Measurements from ENCODE around the gene LACC1.

Gene LACC1

DNA sequence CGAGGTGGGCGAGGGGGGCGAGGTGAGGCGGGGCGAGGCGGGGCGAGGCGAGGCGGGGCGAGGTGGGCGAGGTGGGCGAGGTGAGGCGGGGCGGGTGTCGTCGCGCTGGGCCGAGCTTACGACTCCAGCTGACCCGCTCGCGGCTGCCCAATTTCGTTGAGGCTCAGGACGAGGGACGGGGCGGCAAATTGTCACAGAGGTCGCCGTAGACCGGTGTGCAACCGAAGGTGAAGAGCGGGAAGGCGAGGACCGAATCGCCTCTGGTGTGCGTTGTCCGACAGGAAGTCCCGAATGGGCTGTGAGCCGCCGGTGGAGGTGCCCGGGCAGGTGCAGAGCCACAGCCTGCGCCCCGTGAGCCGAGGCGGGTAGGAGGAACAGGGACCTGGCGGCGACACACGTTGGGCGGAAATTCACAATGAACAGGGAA, at the start of gene LACC1:
LACC1 (plus strand) TSS at position 150 of the 427 bp plus-strand sequence. CDS start 1,082 bp downstream, outside the sequence.
- peak; percentile 85 for DNase-seq

DNA sequence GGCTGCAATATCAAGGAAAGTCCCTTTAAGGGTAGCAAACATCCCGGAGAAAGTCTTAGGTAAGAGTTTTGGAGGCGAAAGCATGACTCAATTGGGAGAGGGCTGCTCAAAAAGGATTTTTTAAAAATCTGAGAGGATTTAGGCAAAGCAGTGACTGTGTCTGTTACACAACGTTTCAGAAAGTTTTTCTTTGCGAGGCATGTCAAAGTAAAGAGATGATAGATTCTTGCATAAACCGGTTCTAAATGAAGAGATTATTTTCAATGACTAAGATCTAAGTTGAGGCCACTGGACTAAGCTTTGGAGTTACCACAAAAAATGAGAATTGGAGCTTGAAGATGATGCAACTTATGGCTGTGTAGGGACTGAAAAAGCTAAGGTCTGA, 49.2 kb upstream of the LACC1 start:
- no peak for DNase-seq

DNA sequence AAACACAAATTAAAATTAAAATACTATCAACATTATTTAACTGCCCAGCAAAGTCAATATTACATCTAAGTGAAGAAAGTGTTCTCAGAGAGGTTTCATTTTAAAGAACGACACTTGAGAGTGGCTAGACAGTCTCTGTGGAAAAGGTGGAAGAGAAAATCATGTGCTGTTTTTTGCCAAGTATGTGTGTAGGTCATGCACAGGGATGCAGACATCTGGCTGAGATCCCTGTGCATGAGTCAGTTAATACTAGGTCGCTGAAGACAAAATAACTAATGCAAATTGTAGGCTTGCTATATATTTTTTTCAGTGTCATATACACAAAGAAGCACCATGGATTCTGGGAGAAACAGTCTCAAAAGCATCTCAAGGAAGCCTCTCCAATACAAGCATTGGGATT, 48.6 kb upstream of the LACC1 start:
- DNase-seq, result no peak

DNA sequence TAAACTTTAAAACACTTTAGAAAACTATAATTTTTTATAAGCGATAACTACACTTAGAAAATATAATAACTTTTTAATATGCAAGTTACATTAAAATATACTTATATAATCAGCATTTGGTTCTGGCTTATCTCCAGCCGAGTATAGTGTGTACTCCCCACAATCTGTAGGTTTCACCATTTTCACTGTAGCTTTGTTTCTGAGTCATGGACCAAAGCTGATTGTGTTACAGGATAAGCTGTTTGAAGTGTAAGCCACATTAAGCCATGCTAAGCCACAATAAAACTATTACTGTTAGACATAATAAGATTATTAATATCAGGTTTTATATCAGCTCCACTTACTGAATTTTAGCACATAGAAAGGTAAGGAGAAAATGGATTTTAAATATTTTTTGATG, 44.0 kb upstream of the LACC1 start:
- DNase-seq, result peak; percentile 2

DNA sequence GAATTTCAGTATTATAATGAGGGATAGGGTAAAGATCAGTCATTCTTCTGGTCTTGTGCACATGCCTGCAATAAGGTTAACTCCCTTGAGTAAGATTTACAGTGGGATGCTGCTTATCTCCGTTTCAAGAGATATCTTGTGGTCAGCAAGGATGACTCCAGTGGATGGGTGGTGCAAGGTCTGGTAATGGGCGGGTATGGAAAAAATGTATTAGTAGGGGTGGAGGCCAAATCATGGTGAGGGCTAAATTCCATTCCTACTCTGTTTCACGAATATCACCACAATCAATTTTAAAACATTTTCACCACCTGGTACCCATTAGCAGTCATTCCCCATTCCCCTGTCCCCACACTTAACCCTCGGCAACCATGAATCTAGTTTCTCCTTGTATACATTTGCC, 40.8 kb upstream of the LACC1 start:
- no peak for DNase-seq

DNA sequence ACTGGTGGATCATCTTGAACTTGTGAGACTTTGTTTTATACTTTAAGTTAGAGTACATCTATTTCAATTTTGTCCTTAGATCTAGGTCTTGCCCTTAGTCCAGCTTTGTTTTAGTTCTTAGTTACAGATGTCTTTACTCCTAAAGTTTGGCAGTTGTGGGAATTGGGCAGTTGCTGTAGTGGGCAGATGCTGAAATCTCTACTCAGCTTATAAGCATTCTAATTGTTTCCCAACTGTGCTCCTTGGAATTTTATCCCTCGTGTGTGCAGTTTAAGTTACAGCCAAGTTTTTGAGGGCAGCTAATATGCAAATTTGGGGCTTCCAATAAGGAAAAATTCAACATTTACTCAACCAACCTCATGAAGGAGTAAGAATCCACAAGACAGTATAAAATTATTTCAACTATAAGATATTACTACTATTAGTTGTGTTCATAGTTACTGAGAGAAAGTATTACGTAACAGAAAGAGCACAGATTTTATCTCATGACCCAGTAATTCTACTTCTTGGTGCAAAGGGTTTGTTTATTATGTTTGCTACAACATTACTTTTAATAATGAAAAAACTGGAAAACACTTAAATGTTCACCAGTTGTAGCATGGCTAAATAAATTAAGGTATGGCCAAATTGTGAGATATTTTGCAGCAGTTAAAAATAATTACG, 33.1 kb upstream of the LACC1 start:
- DNase-seq, result no peak

DNA sequence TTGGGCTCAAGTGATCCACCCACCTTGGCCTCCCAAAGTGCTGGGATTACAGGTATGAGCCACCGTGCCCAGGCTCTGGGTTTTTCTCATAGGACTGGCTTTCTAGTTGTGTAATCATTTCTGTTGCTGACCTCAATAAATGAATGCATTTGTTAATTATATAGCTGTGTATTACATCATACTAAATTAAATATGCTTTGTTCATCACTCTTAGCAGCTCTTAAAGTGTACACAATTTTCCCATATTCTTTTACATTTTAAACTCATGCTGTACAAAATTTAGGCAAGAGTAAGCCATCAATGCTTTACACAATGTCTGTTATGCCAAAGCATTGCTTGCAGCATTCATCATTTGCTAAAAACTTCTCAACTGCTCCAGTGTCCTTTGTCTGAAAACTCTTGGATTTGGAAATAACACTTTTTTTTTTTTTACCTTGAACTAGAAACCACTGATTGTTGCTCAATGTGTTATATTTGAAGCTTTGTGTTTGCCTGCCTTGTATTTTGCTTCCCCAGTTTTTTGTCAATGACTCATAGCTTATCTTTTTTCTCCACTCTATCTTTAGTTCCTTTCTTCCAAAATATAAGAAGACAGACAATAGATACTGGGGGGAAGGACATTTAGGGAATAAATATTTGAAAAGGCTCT, 31.6 kb upstream of the LACC1 start:
- no peak for DNase-seq

DNA sequence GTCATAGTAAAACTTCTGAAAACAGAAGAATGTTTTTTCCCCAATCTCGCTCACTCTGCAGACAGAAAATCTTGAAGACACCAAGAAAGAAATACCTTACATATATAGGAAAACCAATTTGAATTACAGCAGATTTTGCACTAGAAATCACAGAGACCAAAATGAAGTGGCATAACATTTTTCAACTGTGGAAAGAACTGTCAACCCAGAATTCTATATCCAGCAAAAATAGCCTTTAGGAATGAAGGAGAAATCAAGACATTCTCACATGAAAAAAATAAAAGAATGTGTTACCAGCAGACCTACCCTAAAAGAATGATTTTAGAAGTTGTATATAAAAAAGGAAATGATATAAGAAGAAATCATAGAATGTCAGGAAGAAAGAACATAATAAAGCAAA, 28.8 kb upstream of the LACC1 start:
- peak; percentile 1 for DNase-seq

DNA sequence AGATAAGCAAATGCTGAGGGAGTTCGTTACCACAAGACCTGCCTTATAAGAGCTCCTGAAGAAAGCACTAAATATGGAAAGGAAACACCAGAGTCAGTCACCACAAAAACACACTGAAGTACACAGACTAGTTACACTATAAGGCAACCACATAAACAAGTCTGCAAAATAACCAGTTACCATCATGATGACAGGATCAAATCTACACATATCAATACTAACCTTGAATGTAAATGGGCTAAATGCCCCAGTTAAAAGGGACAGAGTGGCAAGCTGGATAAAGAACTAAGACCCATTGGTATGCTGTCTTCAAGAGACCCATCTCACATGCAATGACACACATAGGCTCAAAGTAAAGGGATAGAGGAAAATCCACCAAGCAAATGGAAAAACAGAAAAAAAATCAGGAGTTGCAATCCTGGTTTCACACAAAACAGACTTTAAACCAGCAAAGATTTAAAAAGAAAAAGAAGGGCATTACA, 26.7 kb upstream of the LACC1 start:
- DNase-seq, result no peak

DNA sequence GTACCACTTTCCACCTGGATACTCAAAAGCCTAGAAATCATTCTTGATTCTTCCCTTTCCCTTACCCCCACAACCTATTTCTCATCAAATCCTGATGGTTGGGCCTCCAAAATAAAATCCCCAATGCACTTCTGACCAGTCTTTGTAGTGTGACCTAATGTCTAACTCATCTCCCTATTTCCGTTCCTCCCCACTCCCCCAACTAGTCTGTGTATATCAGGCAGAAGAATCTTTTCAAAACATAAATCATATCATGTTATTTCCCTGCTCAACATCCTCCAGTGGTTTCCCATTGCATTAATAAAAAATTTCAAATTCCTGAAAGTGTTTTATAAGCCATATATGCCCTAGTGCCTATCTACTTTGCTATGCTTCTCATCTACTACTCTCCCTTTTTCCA, 17.8 kb upstream of the LACC1 start:
- DNase-seq, result no peak

DNA sequence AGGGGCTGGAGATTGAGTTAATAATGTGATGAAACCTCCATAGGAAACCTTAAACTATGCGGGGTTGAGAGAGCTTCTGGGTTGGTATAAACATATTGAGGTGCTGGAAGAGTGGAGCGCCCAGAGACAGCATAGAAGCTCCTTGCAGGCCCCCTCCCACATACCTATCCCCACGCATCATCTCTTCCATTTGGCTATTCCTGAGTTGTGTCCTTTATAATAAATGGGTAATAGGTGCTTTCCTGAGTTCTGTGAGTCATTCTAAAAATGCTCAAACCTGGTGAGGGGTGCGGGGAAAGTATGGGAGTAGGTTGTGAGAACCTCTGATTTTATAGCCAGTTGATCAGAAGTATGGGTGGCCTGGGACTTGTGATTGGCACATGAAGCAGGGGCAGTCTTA, 14.8 kb upstream of the LACC1 start:
- DNase-seq, result no peak

DNA sequence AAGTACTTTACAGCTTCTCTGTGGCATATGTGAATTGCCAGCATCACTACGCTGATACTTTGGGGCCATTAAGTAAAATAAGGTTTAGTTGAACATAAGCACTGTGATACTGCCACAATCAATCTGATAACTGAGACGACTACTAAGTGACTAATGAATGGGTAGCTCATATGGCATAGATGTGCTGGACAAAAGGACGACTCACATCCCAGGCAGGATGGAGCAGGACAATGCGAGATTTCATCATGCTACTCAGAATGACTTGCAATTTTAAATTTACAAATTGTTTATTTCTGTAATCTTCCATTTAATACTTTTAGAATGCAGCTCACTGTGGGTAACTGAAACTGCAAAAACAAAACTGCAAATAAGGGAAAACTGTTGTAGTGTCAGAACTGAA, 13.8 kb upstream of the LACC1 start:
- peak; percentile 7 for DNase-seq

DNA sequence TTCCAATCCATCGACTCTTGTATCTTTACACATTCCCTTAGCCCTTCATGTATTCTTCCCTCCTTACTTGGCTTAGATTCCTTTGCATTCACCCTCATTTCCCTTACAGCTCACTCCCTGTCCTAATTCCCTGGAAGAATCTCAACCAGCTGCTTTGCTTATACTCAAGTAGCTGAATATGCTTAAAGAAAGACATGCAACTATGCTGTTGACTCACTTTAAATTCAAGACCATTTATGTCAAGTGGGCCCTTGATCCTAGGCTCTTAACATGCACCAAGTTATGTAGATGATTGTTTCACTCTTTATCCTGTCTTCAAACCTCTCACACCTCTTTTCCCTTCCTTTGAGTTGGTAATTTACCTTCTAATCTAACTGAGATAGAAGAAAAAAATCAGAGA, 7.5 kb upstream of the LACC1 start:
- DNase-seq, result no peak

DNA sequence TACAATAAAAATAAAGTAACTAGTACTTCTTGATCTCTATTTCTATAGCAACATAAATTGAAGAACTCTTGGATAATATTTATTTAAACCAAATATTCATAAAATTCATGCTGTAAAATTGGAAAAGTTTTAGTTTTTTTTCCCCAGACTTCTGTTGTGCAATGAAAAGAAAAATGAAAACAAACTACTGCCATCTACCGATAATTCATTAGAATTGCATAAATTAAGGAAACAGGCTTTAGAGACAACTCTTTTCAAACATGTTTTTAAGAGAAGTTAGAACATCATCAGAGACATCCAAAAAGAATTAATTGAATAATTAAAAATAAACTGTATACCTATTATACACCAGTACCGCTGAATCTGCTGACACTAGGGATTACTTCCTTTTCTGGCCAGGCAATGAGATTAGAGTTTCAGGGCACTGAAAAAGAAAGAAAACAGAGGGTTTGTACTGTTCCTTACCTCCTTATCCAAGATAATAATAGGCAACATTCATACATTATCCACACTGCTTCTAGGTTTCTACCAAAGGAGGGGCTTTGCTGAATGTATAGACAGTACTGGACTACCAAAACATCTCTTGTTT, 5.1 kb upstream of the LACC1 start:
- DNase-seq, result peak; percentile 43

DNA sequence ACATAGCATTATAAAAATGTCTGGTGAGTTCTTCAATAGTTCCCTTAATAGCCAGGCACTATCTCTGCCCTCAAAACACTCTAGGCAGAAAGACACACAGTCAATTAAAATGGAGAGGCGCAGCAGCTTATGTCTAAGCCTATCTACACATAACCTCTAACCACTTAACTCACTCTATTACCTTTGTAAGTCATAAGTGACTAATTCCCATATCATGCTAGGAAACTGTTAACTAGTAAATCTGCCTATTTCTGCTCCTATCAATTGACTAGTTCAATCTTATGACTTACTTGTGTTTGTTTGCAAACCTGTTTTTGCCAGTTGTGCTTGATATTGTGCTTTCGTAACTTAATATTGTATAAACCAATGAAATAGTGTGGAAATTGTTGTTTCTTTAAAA, 3.3 kb upstream of the LACC1 start:
- no peak for DNase-seq

DNA sequence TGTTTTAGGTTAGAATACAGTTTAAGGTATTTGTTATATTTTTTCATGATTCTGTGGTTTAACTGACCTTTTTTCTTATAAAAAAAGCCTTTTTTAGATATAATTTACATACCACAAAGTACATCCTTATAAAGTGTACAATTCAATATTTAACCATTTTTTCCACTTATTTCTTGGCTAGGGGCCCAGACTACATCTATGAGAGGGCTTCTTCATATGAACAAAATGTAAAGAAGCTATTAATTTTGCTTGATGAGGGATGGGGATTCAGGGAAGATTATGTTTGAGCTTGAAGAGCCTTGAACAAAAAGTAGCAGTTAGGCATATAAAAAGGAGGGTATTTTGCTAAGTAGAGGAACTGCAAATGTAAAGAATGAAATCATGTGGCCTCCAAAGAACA, 2.4 kb upstream of the LACC1 start:
- DNase-seq, result no peak

DNA sequence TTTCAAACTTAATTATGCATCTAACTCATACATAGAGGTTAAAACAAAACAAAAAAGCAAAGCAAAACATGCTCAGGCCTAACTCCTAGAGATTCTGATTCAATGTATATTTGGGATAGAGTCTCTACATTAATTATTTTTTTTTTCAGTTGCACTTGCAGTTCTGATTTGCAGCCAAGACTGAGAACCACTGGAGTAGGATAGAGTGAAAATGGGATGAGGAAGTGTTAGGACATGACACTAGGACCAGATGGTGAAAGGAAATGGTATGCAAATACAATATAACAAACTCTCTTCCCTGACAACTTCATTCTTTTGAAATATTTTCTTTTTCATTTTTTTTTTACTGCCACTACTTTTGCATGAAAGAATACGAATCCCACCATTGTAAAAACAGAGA, 1.9 kb upstream of the LACC1 start:
- DNase-seq, result peak; percentile 12

DNA sequence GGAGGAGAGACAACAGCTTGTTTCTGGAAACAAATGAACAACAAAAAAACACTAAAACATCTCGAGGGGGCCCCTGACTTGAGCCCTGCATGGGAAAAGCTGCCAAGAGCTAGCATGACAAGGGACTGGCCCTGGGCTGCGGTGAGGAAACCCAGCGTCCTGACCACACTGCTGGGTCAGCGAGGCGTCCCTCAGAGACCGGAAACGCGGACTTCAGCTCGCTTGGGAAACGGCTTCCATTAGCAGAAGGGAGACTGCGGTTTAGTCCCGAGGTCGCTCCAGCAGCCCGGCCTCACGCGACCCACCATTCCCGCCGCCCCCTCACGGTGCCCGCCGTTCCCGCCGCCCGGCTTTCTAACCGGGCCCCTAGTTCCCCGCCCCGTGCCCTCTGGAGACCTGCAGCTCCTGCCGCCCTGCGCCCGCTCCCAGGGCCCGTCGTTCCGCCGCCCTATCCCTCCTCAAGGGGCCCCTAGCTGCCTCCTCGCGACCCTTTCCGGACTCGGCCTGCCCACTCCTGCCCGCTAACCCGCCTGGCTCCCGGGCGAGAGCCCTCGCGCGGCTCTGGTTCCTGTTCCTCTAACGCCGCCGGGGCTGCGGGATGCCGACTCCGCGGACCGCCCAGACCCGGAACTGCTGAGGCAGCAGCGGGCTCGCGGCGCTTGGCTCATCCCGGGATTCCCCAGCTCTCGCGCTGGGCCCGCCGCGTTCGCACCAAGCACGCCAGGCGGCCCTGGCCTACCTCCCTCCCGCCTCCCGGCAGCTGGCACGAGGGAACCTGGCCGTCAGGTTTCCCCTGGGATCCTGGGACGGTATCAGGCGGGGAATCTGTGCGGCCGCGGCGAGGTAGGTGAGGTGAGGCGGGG, 581 bp upstream of the LACC1 start, which contains the start of gene CCDC122:
CCDC122 (minus strand) TSS at position 849 of the 863 bp plus-strand sequence. CDS start 10,364 bp downstream, outside the sequence.
- DNase-seq, result peak; percentile 93

DNA sequence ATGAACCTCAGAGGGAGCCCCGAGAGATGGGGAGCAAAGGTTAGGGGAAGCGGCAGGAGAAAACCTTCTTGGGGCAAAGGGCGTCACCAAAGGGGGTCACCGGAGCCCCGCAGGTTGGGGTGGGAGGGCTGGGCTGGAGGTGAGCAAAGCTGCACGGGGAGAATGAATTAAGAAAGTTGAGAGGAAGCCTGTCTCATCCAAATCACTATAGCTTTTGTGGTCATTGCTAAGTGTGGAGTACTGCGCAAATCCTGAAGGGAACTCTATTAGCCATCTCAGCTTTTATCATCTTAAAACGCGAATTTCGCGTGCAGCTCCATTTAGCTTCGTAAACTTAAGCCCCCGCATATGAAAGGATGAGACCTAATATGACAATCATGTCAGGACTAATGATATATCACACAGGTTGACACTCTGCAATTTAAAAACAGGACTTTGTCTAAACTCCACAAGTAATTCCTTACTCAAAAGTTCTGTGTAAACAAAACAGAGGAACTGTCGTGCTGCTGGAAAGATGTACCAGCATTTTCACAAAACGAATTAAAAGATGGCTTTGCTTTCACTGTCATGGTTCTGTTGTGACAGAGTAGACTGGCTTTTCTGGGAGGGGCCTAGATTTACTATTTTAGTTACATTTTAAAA, 631 bp downstream of the LACC1 start:
- DNase-seq, result peak; percentile 40

DNA sequence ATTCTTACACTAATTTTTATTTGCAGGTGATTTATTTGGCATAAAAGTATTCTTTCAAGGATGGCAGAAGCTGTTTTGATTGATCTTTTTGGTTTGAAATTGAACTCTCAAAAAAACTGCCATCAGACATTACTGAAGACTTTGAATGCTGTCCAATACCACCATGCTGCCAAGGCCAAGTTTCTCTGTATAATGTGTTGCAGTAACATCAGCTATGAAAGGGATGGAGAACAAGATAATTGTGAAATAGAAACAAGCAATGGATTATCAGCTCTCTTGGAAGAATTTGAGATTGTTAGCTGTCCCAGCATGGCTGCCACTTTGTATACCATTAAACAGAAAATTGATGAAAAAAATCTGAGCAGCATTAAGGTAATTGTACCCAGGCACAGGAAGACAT, 1.2 kb downstream of the LACC1 start:
- no peak for DNase-seq

DNA sequence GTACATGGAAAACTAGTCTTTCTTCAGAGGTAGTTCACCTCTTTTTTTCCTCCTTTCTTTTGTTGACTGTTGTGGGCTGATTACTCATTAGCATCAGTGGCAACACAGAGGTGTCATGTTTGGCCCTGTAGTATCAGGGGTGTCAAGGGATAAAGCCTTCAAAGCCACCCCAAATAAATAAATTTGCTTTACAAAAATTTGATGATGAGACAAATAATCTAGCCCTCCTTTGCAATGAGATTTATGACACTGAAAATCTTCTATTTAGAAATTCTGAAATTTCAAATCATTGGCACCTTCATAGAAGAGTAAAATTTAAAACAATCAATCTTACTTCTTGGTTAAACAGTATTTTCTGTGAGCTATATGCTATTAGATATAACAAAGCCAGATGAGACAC, 1.9 kb downstream of the LACC1 start:
- no peak for DNase-seq

DNA sequence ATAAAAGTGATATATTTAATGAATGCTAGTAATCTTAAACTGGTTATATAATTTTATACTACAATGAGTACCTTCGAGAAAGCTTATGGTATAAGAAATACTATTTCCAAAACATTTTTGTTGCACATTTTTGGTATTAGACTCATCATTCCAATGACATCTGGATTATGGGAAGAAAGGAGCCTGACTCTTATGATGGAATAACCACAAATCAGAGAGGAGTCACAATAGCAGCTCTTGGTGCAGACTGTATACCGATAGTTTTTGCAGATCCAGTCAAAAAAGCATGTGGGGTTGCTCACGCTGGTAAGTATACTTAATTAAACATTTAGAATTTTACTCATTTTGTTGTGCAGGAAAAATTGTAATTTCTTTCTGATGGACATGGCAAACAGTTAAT, 3.9 kb downstream of the LACC1 start:
- DNase-seq, result no peak

DNA sequence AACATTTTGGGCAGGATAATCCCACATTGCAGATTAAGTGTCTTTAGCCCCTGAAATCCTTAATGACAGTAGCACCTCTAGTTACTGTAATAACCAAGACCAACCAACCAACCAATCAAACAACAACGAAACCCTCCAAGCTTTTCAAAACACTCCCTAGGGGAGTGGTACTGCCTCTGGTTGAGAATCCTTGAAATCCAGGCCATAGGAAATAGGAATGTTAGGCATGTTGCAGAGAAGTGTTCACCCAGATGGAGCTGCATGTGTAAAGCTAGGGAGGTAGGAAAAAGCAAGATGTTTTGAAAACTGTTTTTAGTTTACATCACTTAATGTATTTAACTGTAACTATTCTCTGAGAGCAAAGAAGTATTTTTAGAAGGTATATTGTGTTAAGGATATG, 4.5 kb downstream of the LACC1 start:
- DNase-seq, result no peak
